Upper lobe of left lung (tissue), 6 donors: ENCODE results near the gene SERP2. TPM values are rescaled to one million over a fixed set of nuclear protein-coding genes. Genes with fewer than 3 reads are reported as not detected.

Source experiments
- ATAC-seq, 2 donors: fragments of 200-7000 bp; cut with Tn5 transposase; one replicate each; pipeline ENCODE4 v1.9.1; 2022; ENCODE audit warnings: mild to moderate bottlenecking in 2 of 2, moderate library complexity in 2 of 2; ENCODE audit not compliant: low FRiP score in 2 of 2
- DNase-seq, 2 donors: peaks; one replicate each; pipeline ENCODE4 v3.0.0-alpha.2; 2019 to 2020
- H3K27ac ChIP-seq, 4 donors: fragments of 200-600 bp; sonication (generic); one replicate each; pipeline ENCODE4 v1.5.1; 2016 to 2019
- H3K27me3 ChIP-seq, 4 donors: fragments of 200-600 bp; sonication (generic); one replicate each; pipeline ENCODE4 v1.5.1; 2017 to 2019
- H3K36me3 ChIP-seq, 4 donors: fragments of 200-600 bp; sonication (generic); one replicate each; pipeline ENCODE4 v1.5.1; 2016 to 2019
- H3K4me1 ChIP-seq, 4 donors: fragments of 200-600 bp; sonication (generic); one replicate each; pipeline ENCODE4 v1.5.1; 2018 to 2019
- H3K4me3 ChIP-seq, 4 donors: fragments of 200-600 bp; sonication (generic); one replicate each; pipeline ENCODE4 v1.5.1; 2017 to 2019; ENCODE audit warnings: mild to moderate bottlenecking in 2 of 4, moderate library complexity in 1 of 4
- H3K9me3 ChIP-seq, 4 donors: fragments of 200-600 bp; sonication (generic); one replicate each; pipeline ENCODE4 v1.5.1; 2018 to 2019
- CTCF ChIP-seq, 6 experiments: fragments of 450-650 bp in 4 of 6; fragments of 200-600 bp in 2 of 6; sonication (generic) in 2 of 6; IDR thresholded peaks; one replicate each; pipeline ENCODE4 v1.5.1; 2016 to 2019; ENCODE audit warnings: antibody characterized with exemption in 6 of 6
- EP300 ChIP-seq, 4 donors: sonication (generic); formaldehyde crosslinking; IDR thresholded peaks; one replicate each; pipeline ENCODE4 v1.5.1; 2017; ENCODE audit warnings: antibody characterized with exemption in 4 of 4, control low read depth in 2 of 4
- POLR2A ChIP-seq, 4 donors: fragments of 450-650 bp; IDR thresholded peaks; one replicate each; pipeline ENCODE4 v1.5.1; 2016 to 2017; ENCODE audit warnings: antibody characterized with exemption in 4 of 4, mild to moderate bottlenecking in 2 of 4
- POLR2AphosphoS5 ChIP-seq, 2 donors: sonication (generic); formaldehyde crosslinking; IDR thresholded peaks; one replicate each; pipeline ENCODE4 v1.5.1; 2017; ENCODE audit warnings: antibody characterized with exemption in 2 of 2
- WGBS, 2 donors: methylation state at CpG; one replicate each; pipeline ENCODE4 v1.1.5; 2017 to 2018; 5-methylcytosine and 5-hydroxymethylcytosine counted together
- total RNA-seq, 6 donors: library from RNA; depleted of rRNA in 4 of 6; stranded (reverse); fragments of >200 nt in 4 of 6; gene quantifications; one replicate each; pipeline versions ENCODE4 v1.1.0 to v1.2.1, GENCODE V29; 2016 to 2021
- donor health status: DM: no; HTN: no; CAD: no; lungs with moderate emphysema.
- donor health status: DM: no; HTN: yes; CAD: no; lungs with severe emphysema.

Gene SERP2
- total RNA-seq, 6 donors from 2014 or later: 0.89 to 27.2 (median 3.8) TPM

DNA sequence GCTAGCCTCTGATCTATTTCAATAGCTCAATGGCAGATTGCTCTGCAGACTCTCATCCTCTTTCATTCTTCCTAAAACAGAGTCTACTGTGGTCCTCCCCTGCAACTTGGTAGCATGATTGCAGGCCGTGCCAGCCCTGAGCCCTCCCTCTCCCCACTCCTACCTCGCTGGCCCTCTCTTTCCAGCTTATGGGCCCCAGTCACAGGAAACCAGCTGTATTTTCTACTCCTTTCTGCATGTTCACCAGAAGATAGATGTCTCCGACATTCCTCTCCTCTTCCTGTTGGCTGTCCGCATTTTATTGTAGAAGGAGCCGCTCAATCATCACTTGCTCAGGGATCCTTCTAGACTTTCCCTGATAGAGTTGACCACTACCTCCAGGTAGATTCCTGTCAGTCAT, 50.2 kb downstream of the SERP2 start:
- Histone ChIP-seq H3K9me3 (no peaks in the 10 kb centered on the region), H3K4me1 (no peaks in the 10 kb centered on the region), H3K27ac (no peak overlapping the region), H3K36me3 (no peaks in the 10 kb centered on the region), H3K27me3 (no peaks in the 10 kb centered on the region), H3K4me3 (no peak overlapping the region)
- WGBS, 2 donors: 90% methylated on average over 5 of the region's 5 CpGs
- no peak for ATAC-seq
- no peak for DNase-seq
- TF ChIP-seq CTCF (IDR thresholded peaks at IDR 0.05) (no peak), POLR2A (IDR thresholded peaks at IDR 0.05) (no peak)

GRCh38 chr13:44425041-44425814, 51.6 kb downstream of the SERP2 start:
- DNase-seq (no peak), ATAC-seq (no peak)
- Histone ChIP-seq H3K36me3 (no peaks in the 10 kb centered on the region), H3K9me3 (no peaks in the 10 kb centered on the region), H3K27me3 (no peaks in the 10 kb centered on the region), H3K4me1 (no peaks in the 10 kb centered on the region), H3K4me3 (no peak overlapping the region), H3K27ac (no peak overlapping the region)
- WGBS, 2 donors: 60% methylated on average over 9 of the region's 9 CpGs
- TF ChIP-seq POLR2AphosphoS5 (IDR thresholded peaks at IDR 0.05) (no peak), EP300 (IDR thresholded peaks at IDR 0.05) (no peak)

DNA sequence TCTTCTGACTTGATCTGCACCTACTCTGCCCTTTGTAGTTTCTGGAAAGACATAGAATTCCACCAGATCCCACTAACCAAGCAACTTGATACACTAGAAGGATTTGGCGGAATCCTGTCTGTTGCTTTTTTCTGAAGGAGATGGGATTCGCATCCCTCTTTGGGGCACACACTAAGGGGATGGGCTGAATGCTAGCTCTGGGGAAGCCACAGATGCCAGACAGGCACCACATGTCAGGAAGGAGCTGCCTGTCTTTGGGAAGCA, 52.1 kb downstream of the SERP2 start:
- Histone ChIP-seq H3K27ac (no peak overlapping the region), H3K4me1 (no peaks in the 10 kb centered on the region), H3K4me3 (no peak overlapping the region), H3K9me3 (no peaks in the 10 kb centered on the region), H3K36me3 (no peaks in the 10 kb centered on the region), H3K27me3 (no peaks in the 10 kb centered on the region)
- ATAC-seq (no peak), DNase-seq (no peak)
- TF ChIP-seq EP300 (IDR thresholded peaks at IDR 0.05): no peak
- TF ChIP-seq CTCF (IDR thresholded peaks at IDR 0.05): no peak
- no peak for TF ChIP-seq POLR2AphosphoS5 (IDR thresholded peaks at IDR 0.05)
- TF ChIP-seq POLR2A (IDR thresholded peaks at IDR 0.05): no peak
- 100% methylated on average over 2 of the region's 2 CpGs for WGBS, 2 donors

- 85 to 86% methylated on average over 3 of the region's 3 CpGs for WGBS, 2 donors
- ATAC-seq: no peak
- no peaks in the 10 kb centered on the region for H3K36me3 ChIP-seq
- H3K27me3 ChIP-seq: no peaks in the 10 kb centered on the region
- no peak for DNase-seq
- no peak overlapping the region for H3K27ac ChIP-seq
- H3K9me3 ChIP-seq: no peaks in the 10 kb centered on the region
- H3K4me3 ChIP-seq: no peak overlapping the region
- H3K4me1 ChIP-seq: no peaks in the 10 kb centered on the region
- TF ChIP-seq CTCF (IDR thresholded peaks at IDR 0.05) (no peak), POLR2AphosphoS5 (IDR thresholded peaks at IDR 0.05) (no peak), POLR2A (IDR thresholded peaks at IDR 0.05) (no peak), EP300 (IDR thresholded peaks at IDR 0.05) (no peak)
Measured at GRCh38 chr13:44426461-44426860, 52.8 kb downstream of the SERP2 start.

DNA sequence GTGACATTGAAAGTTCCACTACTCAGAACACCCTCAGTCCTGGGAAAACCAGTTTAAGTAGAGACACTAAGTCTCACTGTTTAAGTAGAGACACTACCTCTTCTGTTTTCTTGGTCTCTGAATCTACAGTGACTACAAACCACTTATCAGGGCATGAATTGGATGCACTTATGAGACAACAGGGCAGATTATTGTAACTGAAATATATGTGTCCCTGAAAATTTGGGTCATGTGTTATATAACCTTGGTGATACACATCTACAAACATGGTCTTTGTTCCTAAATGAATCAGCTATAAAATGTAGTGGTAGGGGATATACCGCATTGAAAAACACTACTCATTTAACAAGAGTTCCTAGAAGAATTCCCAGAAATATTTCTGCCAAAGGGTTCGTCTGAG, 55.7 kb downstream of the SERP2 start:
- H3K27ac ChIP-seq: no peak overlapping the region
- no peak for TF ChIP-seq POLR2AphosphoS5 (IDR thresholded peaks at IDR 0.05)
- no peak for TF ChIP-seq EP300 (IDR thresholded peaks at IDR 0.05)
- H3K36me3 ChIP-seq: peaks cover 0 to 15% (median 7%) of the 10 kb centered on the region in 4 donors
- 84% methylated on average over 2 of the region's 2 CpGs for WGBS, 2 donors
- H3K9me3 ChIP-seq: no peaks in the 10 kb centered on the region
- ATAC-seq: no peak
- no peak overlapping the region for H3K4me3 ChIP-seq
- H3K27me3 ChIP-seq: no peaks in the 10 kb centered on the region
- H3K4me1 ChIP-seq: peaks cover 3 to 19% (median 10%) of the 10 kb centered on the region in 4 donors
- DNase-seq: no peak

DNA sequence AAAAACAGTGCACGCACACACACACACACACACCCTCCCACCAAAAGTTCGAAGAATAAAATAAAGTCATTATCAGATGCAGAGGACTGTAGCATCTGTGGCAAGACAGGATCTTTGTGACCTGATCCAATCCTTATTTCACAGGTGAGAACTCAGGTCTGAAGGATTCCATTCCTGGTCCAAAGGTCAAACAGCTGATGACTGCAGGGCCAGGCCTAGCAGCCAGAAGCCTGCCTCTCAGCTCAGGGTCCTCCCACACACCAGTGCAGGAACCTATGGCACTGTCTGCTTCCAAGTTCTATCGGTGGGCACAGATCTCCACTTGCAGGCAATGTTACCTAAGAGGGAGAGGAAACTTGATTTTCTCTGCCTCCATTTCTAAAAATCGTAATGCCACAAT, 57.5 kb downstream of the SERP2 start:
- Histone ChIP-seq H3K27ac (no peak overlapping the region), H3K27me3 (no peaks in the 10 kb centered on the region), H3K36me3 (peaks cover 0 to 22% (median 10%) of the 10 kb centered on the region in 4 donors), H3K4me3 (no peak overlapping the region), H3K4me1 (peaks cover 8 to 23% (median 12%) of the 10 kb centered on the region in 4 donors), H3K9me3 (no peaks in the 10 kb centered on the region)
- WGBS, 2 donors: 86 to 90% methylated on average over 4 of the region's 4 CpGs
- ATAC-seq (no peak), DNase-seq (no peak)
- TF ChIP-seq POLR2AphosphoS5 (IDR thresholded peaks at IDR 0.05) (no peak), EP300 (IDR thresholded peaks at IDR 0.05) (no peak), POLR2A (IDR thresholded peaks at IDR 0.05) (no peak), CTCF (IDR thresholded peaks at IDR 0.05) (no peak)
